GM21367 (cell line): ENCODE data around the gene NDOR1.

Source experiments
- ATAC-seq: cut with Tn5 transposase; IDR thresholded peaks from one replicate; pipeline ENCODE4 v1.9.1; 2021; ENCODE audit not compliant: unreplicated experiment

Gene NDOR1

GRCh38 chr9:137182836-137183235, 22.7 kb upstream of the NDOR1 start:
- ATAC-seq, result no peak

GRCh38 chr9:137183980-137184595, 21.4 kb upstream of the NDOR1 start:
- no peak for ATAC-seq

DNA sequence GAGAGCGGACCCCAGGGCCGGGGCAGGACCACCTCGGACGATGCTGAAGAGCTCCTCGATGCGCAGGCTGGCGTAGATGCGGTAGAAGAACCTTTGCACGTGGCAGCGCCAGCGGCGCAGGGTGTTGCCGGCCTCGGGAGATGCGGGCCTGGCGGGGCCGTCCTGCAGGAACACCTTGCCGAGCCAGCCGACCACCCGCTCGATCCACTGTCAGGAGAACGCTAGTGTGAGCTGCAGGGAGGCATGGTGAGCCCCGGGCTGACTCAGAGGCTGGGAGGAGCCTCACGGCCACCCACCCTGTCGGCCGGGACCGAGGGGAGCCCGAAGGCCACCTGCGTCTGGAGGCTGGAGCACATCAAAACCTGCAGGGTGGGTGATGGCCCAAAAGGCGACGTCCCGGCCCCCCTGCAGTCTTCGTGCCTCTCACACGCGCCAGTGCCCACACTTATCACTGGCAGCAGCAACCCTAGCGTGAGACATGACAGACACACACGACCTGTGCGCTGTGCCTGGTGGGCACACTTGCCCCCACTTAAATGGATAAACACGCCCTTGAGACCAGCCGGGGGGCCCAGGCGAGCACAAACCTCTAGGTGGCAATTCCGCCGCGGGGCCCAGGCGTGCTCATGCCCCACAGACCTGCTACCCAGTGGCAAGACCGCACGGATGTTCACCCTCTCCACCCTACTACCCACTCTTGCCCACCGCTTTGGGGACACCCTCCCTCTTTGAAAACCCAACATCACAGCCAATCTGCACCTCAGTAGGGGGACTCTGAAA, 20.4 kb upstream of the NDOR1 start:
- ATAC-seq, result no peak

GRCh38 chr9:137185921-137186320, 19.6 kb upstream of the NDOR1 start:
- no peak for ATAC-seq

GRCh38 chr9:137186385-137186784, 19.1 kb upstream of the NDOR1 start:
- ATAC-seq, result no peak

GRCh38 chr9:137187386-137187785, 18.1 kb upstream of the NDOR1 start:
- ATAC-seq, result no peak

DNA sequence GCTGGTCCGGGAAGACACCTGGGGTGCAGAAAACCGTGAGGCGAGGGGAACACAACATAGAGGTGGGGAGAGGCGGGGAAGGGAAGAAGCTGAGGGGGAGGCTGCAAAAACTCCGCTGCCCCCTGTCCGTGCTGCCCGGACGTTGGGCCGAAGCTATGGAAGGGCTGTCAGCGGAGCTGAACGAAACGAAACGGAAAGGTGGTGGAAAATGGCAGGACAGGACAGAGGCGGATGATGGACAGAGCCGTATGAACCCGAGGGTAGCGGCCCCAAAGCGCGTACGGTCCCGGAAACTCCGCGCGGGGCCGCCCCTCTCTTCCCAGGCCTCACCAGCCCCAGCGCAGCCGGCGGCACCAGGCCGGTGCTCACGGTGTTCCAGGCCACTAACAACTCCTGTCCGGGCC, 17.4 kb upstream of the NDOR1 start:
- no peak for ATAC-seq

- peak; percentile 55 for ATAC-seq
Measured at GRCh38 chr9:137188490-137189296, 16.8 kb upstream of the NDOR1 start, which contains the start of the genes ANAPC2 and SSNA1. TSS of gene ANAPC2 (minus strand) at chr9:137188560. CDS start at chr9:137188532, 28 bp downstream. TSS of gene SSNA1 (plus strand) at chr9:137188676. CDS start at chr9:137188727, 51 bp downstream.

DNA sequence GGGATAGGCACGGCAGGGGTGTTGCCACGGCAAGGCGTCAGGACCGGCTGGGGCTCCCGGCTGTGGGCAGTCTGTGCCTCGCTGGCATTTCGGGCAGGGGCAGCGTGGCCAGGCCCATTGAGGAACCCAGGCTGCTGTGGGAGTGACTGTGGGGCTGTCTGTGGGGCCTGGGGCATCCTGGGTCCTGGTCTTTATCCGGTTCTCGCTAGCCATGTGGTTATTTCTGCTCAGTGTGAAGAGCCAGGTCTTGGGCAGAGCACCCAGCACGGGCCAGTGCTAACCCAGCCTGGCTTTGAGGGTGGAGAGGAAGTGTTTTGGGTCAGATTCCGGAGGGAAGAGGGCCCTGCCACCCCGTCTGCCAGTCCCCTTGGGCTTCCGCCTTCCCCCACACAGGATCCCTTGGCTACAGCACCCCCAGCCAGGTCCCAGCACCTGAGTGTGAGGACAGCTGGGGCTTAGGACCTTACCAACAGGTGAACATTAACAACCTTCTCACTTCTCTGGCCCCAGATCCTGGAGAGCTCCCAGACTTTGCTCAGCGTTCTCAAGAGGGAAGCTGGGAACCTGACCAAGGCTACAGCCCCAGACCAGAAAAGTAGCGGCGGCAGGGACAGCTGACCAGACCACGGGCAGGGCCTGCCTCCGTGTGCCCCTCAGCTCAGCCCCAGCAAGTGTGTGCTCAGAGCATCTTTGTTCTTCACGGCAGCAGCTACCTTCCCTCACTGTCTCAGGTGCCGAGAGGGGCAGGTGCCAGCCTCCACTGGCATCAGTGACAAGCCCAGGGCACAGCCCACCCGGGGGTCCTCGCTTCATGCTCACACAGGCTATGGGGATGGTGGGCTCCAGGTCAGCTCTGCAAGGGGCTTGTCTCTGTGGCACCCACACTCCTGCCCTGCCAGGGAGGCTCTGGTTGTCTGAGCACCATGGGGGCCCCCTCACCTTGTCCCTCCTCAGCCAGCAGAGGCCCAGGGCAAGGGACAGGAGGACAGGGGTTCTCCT, 15.9 kb upstream of the NDOR1 start:
- no peak for ATAC-seq

GRCh38 chr9:137190315-137190856, 15.1 kb upstream of the NDOR1 start:
- ATAC-seq, result no peak

DNA sequence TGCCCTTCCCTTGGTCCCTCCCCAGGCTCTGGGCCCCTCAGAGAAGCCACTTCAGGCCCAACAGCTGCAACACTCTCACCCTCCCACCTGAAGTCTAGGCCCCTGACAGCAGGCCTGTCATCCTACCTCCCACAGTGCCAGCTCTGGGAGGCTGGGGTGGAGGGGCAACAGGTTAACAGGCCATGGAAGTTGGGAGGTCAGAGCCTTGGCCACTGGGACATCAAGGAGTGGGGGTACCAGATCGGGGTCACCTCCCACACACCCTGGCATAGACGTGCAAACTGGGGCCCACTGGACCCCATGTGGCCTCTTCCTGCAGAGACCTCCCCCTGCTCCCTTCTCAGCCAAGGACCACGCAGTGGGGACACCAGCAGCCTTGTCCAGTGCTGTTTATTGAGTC, 14.3 kb upstream of the NDOR1 start:
- no peak for ATAC-seq

DNA sequence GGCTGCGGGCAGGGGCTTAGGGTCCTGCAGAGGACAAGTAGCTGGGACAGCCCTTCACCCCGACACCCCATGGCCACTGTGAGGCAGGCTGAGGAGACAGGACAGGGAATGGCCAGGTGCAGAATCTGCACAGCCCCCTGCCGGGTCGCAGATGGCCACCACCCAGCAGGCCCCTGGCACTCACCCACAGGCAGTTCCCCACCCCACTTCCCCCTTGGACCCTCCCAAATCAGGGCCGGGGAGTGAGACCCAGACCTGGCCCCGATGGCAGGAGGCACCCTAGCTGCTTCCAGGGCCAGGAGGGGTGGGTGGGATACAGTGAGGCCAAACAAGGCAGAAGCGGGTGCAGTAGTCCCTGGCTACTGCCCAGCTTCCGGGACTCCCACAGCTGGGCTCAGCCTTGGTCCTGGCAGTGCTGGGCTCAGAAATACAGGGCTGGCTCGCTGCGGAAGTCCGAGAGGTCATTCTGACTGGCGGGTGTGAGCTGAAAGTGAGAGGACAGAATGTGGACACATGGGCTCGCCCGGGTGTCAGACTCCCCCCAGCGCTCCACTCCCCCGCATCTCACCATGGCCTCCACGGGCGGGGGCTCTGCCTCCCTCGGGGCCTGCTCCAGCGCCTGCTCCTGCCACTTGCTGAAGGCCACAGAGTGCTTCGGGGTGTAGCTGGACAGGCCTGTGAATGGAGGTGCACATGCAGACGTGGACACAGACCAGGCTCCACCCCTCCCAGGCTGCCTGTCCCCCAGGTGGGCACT, 13.6 kb upstream of the NDOR1 start:
- ATAC-seq, result no peak

DNA sequence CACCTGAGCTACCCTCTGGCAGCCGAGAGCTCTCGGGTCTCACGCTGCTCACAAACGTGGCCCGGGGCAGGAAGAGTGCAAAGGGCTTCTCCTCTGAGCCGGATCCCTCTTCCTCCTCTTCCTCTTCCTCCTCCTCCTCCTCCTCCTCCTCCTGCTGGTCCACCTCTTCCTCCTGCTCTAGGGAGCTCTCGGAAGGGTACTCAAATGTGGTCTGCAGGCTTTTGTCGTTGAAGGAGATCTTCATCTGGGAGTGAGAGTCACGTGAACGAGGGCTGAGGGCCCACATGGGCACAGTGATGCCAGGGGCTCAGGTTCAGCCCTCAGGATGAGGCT, 13.1 kb upstream of the NDOR1 start:
- ATAC-seq, result no peak

- no peak for ATAC-seq
Measured at GRCh38 chr9:137192859-137193258, 12.6 kb upstream of the NDOR1 start.

DNA sequence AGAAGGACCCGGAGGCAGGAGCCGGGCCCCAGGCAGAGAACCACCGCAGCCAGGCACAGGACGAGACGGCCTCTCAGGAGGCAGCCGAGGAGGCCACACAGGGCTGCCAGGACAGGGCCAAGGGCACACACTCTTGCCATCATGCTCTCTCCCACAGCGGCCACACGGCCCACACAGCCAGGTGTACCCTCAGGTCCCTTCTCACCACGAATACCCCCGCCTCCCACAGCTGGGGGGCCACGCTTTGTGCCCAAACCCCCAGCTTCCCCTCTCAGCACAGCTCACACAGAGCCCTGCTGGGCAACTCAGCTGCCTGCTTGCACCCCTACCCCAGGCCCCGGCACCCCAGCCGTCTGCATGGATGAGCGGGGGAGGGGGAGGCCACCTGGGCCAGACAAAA, 11.7 kb upstream of the NDOR1 start:
- no peak for ATAC-seq

GRCh38 chr9:137194388-137194787, 11.1 kb upstream of the NDOR1 start:
- ATAC-seq, result no peak

GRCh38 chr9:137194909-137195308, 10.6 kb upstream of the NDOR1 start:
- ATAC-seq, result no peak

DNA sequence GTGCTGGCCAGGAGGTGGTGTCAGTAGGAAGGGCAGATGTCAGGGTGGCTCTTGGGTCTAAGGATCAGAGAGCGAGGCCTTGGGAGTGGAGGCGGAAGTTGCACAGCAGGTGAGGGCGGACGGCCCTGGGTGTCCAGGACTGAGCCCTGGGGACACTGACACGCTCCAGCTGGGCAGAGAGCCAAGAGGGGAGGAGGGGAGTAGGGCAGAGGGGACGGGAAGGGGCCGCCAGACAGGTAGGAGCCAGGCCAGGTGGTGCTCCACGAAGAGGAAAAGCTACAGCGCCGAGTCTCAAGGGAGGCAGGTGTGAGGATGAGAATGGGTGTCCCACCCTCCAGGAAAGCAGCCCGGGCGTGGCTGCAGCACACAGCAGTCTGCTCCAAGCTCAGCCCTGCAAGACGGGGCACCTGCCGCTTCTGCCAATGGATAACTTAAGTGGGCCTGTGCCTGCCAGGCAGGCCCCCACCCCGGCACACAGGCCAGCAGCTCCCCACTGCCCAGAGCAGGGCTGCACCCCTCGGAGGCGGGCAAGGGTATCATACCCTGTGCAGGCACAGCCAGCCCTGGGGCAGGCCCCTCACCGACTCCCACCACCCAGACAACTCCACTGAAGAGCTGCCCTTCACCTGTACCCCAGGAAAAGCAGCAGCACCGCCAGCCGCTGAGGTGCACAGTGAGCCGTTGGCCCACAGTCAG, 9.8 kb upstream of the NDOR1 start:
- no peak for ATAC-seq
